NCI-H1105 treated with DMSO at 0.1 percent for 48 hours (cell line): ENCODE results near the gene SELENOM.
"Not testable (repeated sequence)": the region's sequence is repeated elsewhere in the genome, so short reads cannot be mapped to it uniquely, and the experiment has no call there.

Source experiments
- DNase-seq: peaks from one replicate; lab custom pipeline; 2025; lab: John Stamatoyannopoulos, UW

Gene SELENOM

GRCh38 chr22:31105282-31105929 lies 2.0 kb downstream of the SELENOM start:
- DNase-seq, result no peak

- DNase-seq, result no peak
Observed at GRCh38 chr22:31104869-31105268, 2.5 kb downstream of the SELENOM start.

- DNase-seq, result no peak
Observed at GRCh38 chr22:31103899-31104694, 3.3 kb downstream of the SELENOM start.

GRCh38 chr22:31103111-31103510 lies 4.3 kb downstream of the SELENOM start:
- no peak for DNase-seq

- DNase-seq, result no peak
Observed at GRCh38 chr22:31102441-31103081, 4.8 kb downstream of the SELENOM start.

GRCh38 chr22:31100762-31101525 lies 6.4 kb downstream of the SELENOM start:
- no peak for DNase-seq

- no peak for DNase-seq
Observed at GRCh38 chr22:31099841-31100761, 7.3 kb downstream of the SELENOM start.

GRCh38 chr22:31099386-31099785 lies 8.0 kb downstream of the SELENOM start:
- DNase-seq, result no peak

GRCh38 chr22:31098632-31099110 lies 8.7 kb downstream of the SELENOM start:
- DNase-seq, result no peak

GRCh38 chr22:31097941-31098631 lies 9.3 kb downstream of the SELENOM start:
- DNase-seq, result no peak

- not testable (repeated sequence) for DNase-seq
Observed at GRCh38 chr22:31097539-31097938, 9.8 kb downstream of the SELENOM start.

- no peak for DNase-seq
Observed at GRCh38 chr22:31096657-31097279, 10.6 kb downstream of the SELENOM start.

- no peak for DNase-seq
Observed at GRCh38 chr22:31095637-31096249, 11.6 kb downstream of the SELENOM start.

GRCh38 chr22:31094741-31095140 lies 12.6 kb downstream of the SELENOM start:
- no peak for DNase-seq

GRCh38 chr22:31094021-31094551 lies 13.3 kb downstream of the SELENOM start:
- no peak for DNase-seq

- no peak for DNase-seq
Observed at GRCh38 chr22:31093086-31093850, 14.1 kb downstream of the SELENOM start.

- DNase-seq, result no peak
Observed at GRCh38 chr22:31092161-31092560, 15.2 kb downstream of the SELENOM start.
